Rectal smooth muscle tissue (tissue), 1 donor: ENCODE data around the gene BSN.

Experiments
- H3K27ac ChIP-seq: one replicate; pipeline ENCODE4 v1.7.0; 2013; ENCODE audit warnings: low read depth, low read length, inconsistent platforms
- H3K27me3 ChIP-seq: one replicate; pipeline ENCODE4 v1.7.0; 2013; ENCODE audit warnings: low read length; ENCODE audit not compliant: control insufficient read depth, insufficient read depth
- H3K36me3 ChIP-seq: one replicate; pipeline ENCODE4 v1.7.0; 2013; ENCODE audit warnings: low read length; ENCODE audit not compliant: control insufficient read depth, insufficient read depth
- H3K4me1 ChIP-seq: one replicate; pipeline ENCODE4 v1.7.0; 2013; ENCODE audit warnings: low read length; ENCODE audit not compliant: control insufficient read depth, insufficient read depth
- H3K4me3 ChIP-seq: one replicate; pipeline ENCODE4 v1.7.0; 2013; ENCODE audit warnings: low read length
- H3K9ac ChIP-seq: one replicate; pipeline ENCODE4 v1.7.0; 2013; ENCODE audit warnings: low read length

Gene BSN

DNA sequence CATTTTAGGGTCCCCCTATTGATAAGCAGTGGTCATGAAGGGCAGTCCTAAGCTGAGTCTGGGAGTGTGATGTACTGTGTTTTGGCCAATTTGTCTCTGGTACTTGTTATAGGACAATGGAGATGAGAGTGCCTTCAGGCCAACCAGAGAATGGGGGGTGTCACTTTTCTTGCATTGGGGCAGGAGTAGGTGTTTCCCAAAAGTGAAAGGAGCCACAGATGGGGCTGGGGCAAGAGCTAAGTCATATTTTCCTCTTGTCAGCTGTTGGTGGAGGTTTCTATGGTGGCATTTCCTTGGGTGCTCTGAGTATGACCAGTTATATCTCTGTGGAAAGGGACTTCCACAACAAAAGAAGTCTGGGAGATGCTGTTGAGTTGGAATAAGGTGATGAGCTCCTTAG is 24.7 kb upstream of the BSN start:
- Histone ChIP-seq H3K4me1 (no peaks in the 10 kb centered on the region), H3K36me3 (peaks cover 15% of the 10 kb centered on the region), H3K27ac (no peak overlapping the region), H3K27me3 (no peaks in the 10 kb centered on the region), H3K4me3 (no peak overlapping the region), H3K9ac (no peak overlapping the region)

DNA sequence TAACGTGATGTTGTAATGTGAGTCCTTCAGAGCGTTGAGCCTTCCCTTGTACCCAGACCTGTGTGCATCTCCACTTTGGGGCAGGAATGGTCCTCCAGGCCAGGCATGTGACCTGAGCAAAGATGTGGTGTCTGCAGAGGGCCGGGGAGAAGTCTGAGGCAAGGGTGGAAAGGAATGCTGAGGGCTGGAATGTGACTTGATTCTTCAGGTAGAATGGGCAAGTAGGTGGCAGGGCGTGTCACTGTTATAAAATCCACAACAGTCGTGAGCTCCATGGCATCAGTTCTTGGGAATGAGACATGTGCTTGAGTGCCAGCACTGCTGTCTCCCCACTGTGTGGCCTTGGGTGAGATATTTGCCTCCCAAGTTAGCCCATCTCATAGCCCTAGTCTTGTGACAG is 24.0 kb upstream of the BSN start:
- Histone ChIP-seq H3K9ac (no peak overlapping the region), H3K36me3 (peaks cover 15% of the 10 kb centered on the region), H3K27ac (no peak overlapping the region), H3K4me3 (no peak overlapping the region), H3K27me3 (no peaks in the 10 kb centered on the region), H3K4me1 (no peaks in the 10 kb centered on the region)

- Histone ChIP-seq H3K36me3 (peaks cover 15% of the 10 kb centered on the region), H3K4me3 (no peak overlapping the region), H3K9ac (no peak overlapping the region), H3K27ac (no peak overlapping the region), H3K4me1 (no peaks in the 10 kb centered on the region), H3K27me3 (no peaks in the 10 kb centered on the region)
These were observed 23.6 kb upstream of the BSN start for GRCh38 chr3:49530701-49531100.

DNA sequence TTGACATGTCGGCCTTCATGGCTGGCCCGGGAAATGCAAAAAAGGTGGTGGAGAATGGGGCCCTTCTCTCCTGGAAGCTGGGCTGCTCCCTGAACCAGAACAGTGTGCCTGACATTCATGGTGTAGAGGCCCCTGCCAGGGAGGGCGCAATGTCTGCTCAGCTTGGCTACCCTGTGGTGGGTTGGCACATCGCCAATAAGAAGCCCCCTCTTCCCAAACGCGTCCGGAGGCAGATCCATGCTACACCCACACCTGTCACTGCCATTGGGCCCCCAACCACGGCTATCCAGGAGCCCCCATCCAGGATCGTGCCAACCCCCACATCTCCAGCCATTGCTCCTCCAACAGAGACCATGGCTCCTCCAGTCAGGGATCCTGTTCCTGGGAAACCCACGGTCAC is 23.1 kb upstream of the BSN start:
- Histone ChIP-seq H3K4me1 (no peaks in the 10 kb centered on the region), H3K9ac (no peak overlapping the region), H3K27ac (no peak overlapping the region), H3K4me3 (no peak overlapping the region), H3K27me3 (no peaks in the 10 kb centered on the region), H3K36me3 (peaks cover 15% of the 10 kb centered on the region)

GRCh38 chr3:49531715-49532114 is 22.6 kb upstream of the BSN start:
- no peaks in the 10 kb centered on the region for H3K4me1 ChIP-seq
- no peak overlapping the region for H3K4me3 ChIP-seq
- H3K9ac ChIP-seq = no peak overlapping the region
- no peaks in the 10 kb centered on the region for H3K27me3 ChIP-seq
- peaks cover 15% of the 10 kb centered on the region for H3K36me3 ChIP-seq
- H3K27ac ChIP-seq = no peak overlapping the region

DNA sequence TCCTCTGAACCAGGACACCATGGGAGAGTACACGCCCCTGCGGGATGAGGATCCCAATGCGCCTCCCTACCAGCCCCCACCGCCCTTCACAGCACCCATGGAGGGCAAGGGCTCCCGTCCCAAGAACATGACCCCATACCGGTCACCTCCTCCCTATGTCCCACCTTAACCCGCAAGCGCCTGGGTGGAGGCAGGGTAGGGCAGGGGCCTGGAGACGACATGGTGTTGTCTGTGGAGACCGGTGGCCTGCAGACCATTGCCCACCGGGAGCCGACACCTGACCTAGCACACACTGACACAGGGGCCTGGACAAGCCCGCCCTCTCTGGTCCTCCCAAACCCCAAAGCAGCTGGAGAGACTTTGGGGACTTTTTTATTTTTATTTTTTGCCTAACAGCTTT is 21.2 kb upstream of the BSN start:
- no peak overlapping the region for H3K27ac ChIP-seq
- H3K27me3 ChIP-seq = no peaks in the 10 kb centered on the region
- H3K36me3 ChIP-seq = peaks cover 15% of the 10 kb centered on the region
- no peaks in the 10 kb centered on the region for H3K4me1 ChIP-seq
- no peak overlapping the region for H3K4me3 ChIP-seq
- H3K9ac ChIP-seq = no peak overlapping the region

GRCh38 chr3:49533786-49534519 is 20.3 kb upstream of the BSN start:
- no peak overlapping the region for H3K4me3 ChIP-seq
- no peak overlapping the region for H3K9ac ChIP-seq
- peaks cover 15% of the 10 kb centered on the region for H3K36me3 ChIP-seq
- H3K27ac ChIP-seq = no peak overlapping the region
- H3K27me3 ChIP-seq = no peaks in the 10 kb centered on the region
- H3K4me1 ChIP-seq = no peaks in the 10 kb centered on the region

GRCh38 chr3:49534581-49535441 is 19.5 kb upstream of the BSN start:
- Histone ChIP-seq H3K4me3 (no peak overlapping the region), H3K36me3 (peaks cover 15% of the 10 kb centered on the region), H3K27me3 (no peaks in the 10 kb centered on the region), H3K9ac (no peak overlapping the region), H3K27ac (peak overlapping the region; percentile 38), H3K4me1 (no peaks in the 10 kb centered on the region)

DNA sequence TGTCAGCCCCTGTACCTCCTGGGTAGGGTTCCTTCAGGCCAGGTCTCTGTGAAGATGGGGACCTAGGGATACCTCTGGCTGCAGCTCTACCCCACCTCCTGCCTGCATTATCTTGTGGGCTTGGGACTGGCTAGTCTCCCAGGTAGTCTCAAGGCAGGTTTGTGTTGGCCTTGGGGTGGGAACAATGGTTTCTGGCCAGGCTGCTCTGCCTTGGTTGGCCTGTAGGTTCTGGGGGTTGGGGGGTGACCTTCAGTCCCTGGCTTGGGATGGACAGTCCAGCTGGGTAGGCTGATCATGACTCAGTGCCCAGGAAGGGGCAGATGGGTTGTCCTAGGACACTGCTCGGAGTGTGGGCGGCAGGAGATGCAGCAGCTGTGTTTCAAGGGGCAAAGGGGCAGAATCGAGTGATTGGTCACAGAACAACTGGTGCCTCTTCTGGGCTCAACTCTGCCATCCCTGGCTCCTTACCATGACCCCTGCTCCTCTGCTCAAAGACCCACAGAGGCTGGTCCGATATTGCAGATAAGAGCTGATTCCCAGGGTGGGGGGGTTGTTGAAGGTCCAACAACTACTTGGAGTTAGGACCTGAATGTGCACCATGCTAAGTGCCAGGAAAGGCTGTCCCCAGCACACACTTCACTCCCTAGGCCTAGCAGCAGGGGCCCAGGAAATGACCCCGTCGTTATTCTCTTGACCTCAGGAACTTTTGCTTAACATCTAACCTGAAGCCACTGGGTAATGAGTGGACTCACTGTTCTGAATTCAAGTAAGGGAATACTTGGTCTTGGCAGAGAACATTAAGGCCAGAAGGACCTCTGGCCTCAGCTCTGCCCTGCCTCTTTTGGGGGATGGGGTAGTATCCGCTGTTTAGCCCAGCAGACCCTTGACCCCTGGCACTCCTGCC is 18.1 kb upstream of the BSN start:
- H3K27ac ChIP-seq = no peak overlapping the region
- H3K4me1 ChIP-seq = peaks cover 5% of the 10 kb centered on the region
- H3K36me3 ChIP-seq = peaks cover 12% of the 10 kb centered on the region
- no peaks in the 10 kb centered on the region for H3K27me3 ChIP-seq
- H3K9ac ChIP-seq = no peak overlapping the region
- no peak overlapping the region for H3K4me3 ChIP-seq

DNA sequence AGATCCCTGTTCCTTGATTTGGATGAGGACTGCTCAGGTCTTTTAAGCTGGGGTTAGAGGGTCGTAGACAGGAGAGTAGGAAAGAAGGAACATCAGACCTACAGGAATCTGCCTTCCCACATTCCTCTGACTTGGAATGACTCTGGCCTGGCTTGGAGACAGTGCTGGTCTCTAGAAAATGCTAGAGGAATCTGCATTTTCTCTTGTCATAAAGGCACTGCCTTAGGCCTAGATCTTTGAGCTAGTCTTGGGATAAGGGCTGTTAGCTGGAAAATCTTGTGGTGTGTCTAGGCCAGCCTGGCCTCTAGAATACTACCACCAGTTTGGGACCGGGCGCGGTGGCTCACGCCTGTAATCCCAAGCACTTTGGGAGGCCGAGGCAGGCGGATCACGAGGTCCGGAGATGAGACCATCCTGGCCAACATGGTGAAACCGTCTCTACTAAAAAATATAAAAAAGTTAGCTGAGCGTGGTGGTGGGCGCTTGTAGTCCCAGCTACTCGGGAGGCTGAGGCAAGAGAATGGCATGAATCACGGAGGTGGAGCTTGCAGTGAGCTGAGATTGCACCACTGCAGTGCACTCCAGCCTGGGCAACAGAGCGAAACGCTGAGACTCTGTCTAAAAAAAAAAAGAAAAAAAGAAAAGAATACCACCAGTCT is 17.3 kb upstream of the BSN start:
- Histone ChIP-seq H3K27me3 (no peaks in the 10 kb centered on the region), H3K36me3 (peaks cover 7% of the 10 kb centered on the region), H3K4me3 (no peak overlapping the region), H3K9ac (no peak overlapping the region), H3K4me1 (peaks cover 5% of the 10 kb centered on the region), H3K27ac (no peak overlapping the region)

GRCh38 chr3:49539659-49540560 is 14.4 kb upstream of the BSN start:
- peak overlapping the region; percentile 87 for H3K4me3 ChIP-seq
- no peaks in the 10 kb centered on the region for H3K36me3 ChIP-seq
- H3K4me1 ChIP-seq = peaks cover 5% of the 10 kb centered on the region
- no peaks in the 10 kb centered on the region for H3K27me3 ChIP-seq
- H3K27ac ChIP-seq = peak overlapping the region; percentile 71
- peak overlapping the region; percentile 13 for H3K9ac ChIP-seq
